GM18907 (cell line): Measurements from ENCODE around the gene KCNK6.
"Not testable (repeated sequence)": the region's sequence is repeated elsewhere in the genome, so short reads cannot be mapped to it uniquely, and the experiment has no call there.

ENCODE experiments used
- ATAC-seq: cut with Tn5 transposase; IDR thresholded peaks from one replicate; pipeline ENCODE4 v1.9.1; 2021; ENCODE audit warnings: mild to moderate bottlenecking, moderate library complexity; ENCODE audit not compliant: unreplicated experiment

KCNK6 gene

GRCh38 chr19:38360839-38361631 is 41.4 kb downstream of the KCNK6 start:
- no peak for ATAC-seq

GRCh38 chr19:38361633-38362075 is 42.0 kb downstream of the KCNK6 start:
- ATAC-seq: peak; percentile 49

- ATAC-seq: peak; percentile 47
Measured at GRCh38 chr19:38362076-38362945, 42.7 kb downstream of the KCNK6 start.

GRCh38 chr19:38362946-38363688 is 43.5 kb downstream of the KCNK6 start:
- not testable (repeated sequence) for ATAC-seq

GRCh38 chr19:38367041-38367440 is 47.4 kb downstream of the KCNK6 start:
- ATAC-seq: no peak

GRCh38 chr19:38369584-38369983 is 49.9 kb downstream of the KCNK6 start:
- no peak for ATAC-seq

- ATAC-seq: no peak
Measured at GRCh38 chr19:38370299-38370698, 50.7 kb downstream of the KCNK6 start.

GRCh38 chr19:38371081-38371480 is 51.4 kb downstream of the KCNK6 start:
- ATAC-seq: no peak

GRCh38 chr19:38373907-38374331 is 54.3 kb downstream of the KCNK6 start:
- no peak for ATAC-seq

- ATAC-seq: peak; percentile 94
Measured at GRCh38 chr19:38374332-38375097, 54.9 kb downstream of the KCNK6 start, which contains the start of gene PSMD8. PSMD8 (plus strand) TSS chr19:38374571; CDS start chr19:38374602, 31 bp downstream.

- ATAC-seq: peak; percentile 10
Measured at GRCh38 chr19:38375098-38375493, 55.5 kb downstream of the KCNK6 start.

- ATAC-seq: no peak
Measured at GRCh38 chr19:38375748-38376147, 56.1 kb downstream of the KCNK6 start.

GRCh38 chr19:38376576-38376975 is 56.9 kb downstream of the KCNK6 start:
- no peak for ATAC-seq

GRCh38 chr19:38377052-38377451 is 57.4 kb downstream of the KCNK6 start:
- no peak for ATAC-seq

GRCh38 chr19:38378866-38379265 is 59.2 kb downstream of the KCNK6 start:
- no peak for ATAC-seq

- no peak for ATAC-seq
Measured at GRCh38 chr19:38381138-38381537, 61.5 kb downstream of the KCNK6 start.
